SH-SY5Y (cell line): ENCODE data around the gene PPP3CA.

Source experiments
- GATA2 ChIP-seq: IDR thresholded peaks from 2 replicates; pipeline ENCODE4 v1.6.1; 2011; ENCODE audit warnings: mild to moderate bottlenecking, low read depth, low read length
- GATA3 ChIP-seq: IDR thresholded peaks from 2 replicates; pipeline ENCODE4 v1.6.1; 2011; ENCODE audit warnings: low read depth, mild to moderate bottlenecking, low read length, moderate library complexity

- TF ChIP-seq GATA2 = no peak
- TF ChIP-seq GATA3 = no peak
Measured at GRCh38 chr4:101071241-101071640, 276.1 kb downstream of the PPP3CA start.
